Measurements from ENCODE around the gene NLRP6. TPM values are rescaled to one million over a fixed set of nuclear protein-coding genes. Genes with fewer than 3 reads are reported as not detected.
"Not testable (repeated sequence)": the region's sequence is repeated elsewhere in the genome, so short reads cannot be mapped to it uniquely, and the experiment has no call there.

Gene NLRP6
- total RNA-seq, 6 experiments from 2014 or later = not detected

DNA sequence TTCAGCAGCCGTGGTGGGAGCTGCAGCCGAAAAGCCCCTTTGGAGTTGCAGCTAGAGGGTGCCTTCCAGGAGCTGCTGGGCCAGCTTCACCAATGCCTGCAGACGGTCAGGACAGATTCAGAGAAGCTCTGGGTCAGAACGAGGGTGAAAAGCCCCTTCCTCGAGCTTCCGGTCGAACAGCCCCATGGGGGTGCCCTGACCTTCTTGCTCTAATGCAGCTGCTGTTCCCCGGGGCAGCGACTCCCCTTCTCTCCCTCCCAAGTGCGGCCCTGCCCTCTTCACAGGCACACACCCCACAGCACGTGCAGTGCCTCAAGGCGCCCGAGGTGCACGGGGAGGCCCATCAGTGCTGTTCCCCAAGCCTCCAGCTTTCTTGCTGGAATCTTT, 52.1 kb downstream of the NLRP6 start:
- peaks cover 12% of the 10 kb centered on the region for H3K4me1 Mint-ChIP-seq (ENCODE audit: low read depth)
- DNase-seq = no peak
- no peak overlapping the region for H3K27ac Mint-ChIP-seq
- TF ChIP-seq CTCF (IDR thresholded peaks at IDR 0.05) = no peak
- no peaks in the 10 kb centered on the region for H3K9me3 Mint-ChIP-seq
- H3K4me3 Mint-ChIP-seq = no peak overlapping the region
- peaks cover 4% of the 10 kb centered on the region for H3K27me3 Mint-ChIP-seq (ENCODE audit: insufficient read depth)
- H3K36me3 Mint-ChIP-seq (ENCODE audit: low read depth) = no peaks in the 10 kb centered on the region

DNA sequence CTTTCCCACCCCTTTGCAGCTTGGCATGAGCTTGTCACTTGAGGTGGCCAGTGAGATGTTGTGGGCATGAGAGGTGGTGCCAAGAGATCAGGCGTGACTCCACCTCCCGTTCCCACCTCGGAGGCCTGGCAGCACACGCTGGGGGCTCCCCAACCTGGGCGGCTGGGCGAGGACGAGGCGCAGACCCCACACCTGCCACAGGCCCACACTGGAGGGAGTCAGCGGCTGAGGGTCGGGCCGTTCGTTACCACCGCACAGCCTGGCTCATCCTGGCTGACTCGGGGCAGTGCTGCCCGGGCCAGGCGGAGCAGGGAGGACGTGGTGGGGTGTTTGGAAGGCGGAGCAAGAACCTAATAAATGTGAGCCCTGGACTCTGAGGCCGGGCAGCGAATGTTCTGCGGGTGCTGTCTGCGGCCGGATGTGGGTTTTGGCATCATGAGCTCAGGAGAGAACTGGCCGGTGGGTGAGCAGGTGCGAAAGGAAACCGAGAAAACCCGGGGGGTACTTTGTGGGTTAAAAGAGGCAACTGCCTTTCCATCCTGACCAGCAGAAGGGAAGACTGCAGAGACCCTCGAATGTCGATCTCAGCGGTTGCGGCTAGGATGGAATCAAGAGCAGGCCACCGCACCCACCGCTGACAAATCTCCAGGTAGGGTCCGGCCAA, 52.6 kb downstream of the NLRP6 start:
- H3K9me3 Mint-ChIP-seq = no peaks in the 10 kb centered on the region
- no peak overlapping the region for H3K27ac Mint-ChIP-seq
- TF ChIP-seq CTCF (IDR thresholded peaks at IDR 0.05) = no peak
- DNase-seq = no peak
- H3K4me3 Mint-ChIP-seq = no peak overlapping the region
- peaks cover 4% of the 10 kb centered on the region for H3K27me3 Mint-ChIP-seq (ENCODE audit: insufficient read depth)
- H3K4me1 Mint-ChIP-seq (ENCODE audit: low read depth) = peaks cover 12% of the 10 kb centered on the region
- no peaks in the 10 kb centered on the region for H3K36me3 Mint-ChIP-seq (ENCODE audit: low read depth)

GRCh38 chr11:331358-332060, 53.3 kb downstream of the NLRP6 start:
- no peak overlapping the region for H3K4me3 Mint-ChIP-seq
- no peak for TF ChIP-seq CTCF (IDR thresholded peaks at IDR 0.05)
- no peak for DNase-seq
- H3K36me3 Mint-ChIP-seq (ENCODE audit: low read depth) = no peaks in the 10 kb centered on the region
- H3K27ac Mint-ChIP-seq = no peak overlapping the region
- peaks cover 4% of the 10 kb centered on the region for H3K27me3 Mint-ChIP-seq (ENCODE audit: insufficient read depth)
- peaks cover 19% of the 10 kb centered on the region for H3K4me1 Mint-ChIP-seq (ENCODE audit: low read depth)
- H3K9me3 Mint-ChIP-seq = no peaks in the 10 kb centered on the region

GRCh38 chr11:332651-333480, 54.7 kb downstream of the NLRP6 start:
- Mint-ChIP-seq H3K4me1 (ENCODE audit: low read depth) (peaks cover 14% of the 10 kb centered on the region), H3K36me3 (ENCODE audit: low read depth) (no peaks in the 10 kb centered on the region), H3K4me3 (no peak overlapping the region), H3K27ac (no peak overlapping the region), H3K27me3 (ENCODE audit: insufficient read depth) (peaks cover 4% of the 10 kb centered on the region), H3K9me3 (no peaks in the 10 kb centered on the region)
- DNase-seq = no peak
- TF ChIP-seq CTCF (IDR thresholded peaks at IDR 0.05) = no peak

GRCh38 chr11:333616-334263, 55.5 kb downstream of the NLRP6 start:
- not testable (repeated sequence) for H3K27me3 Mint-ChIP-seq (ENCODE audit: insufficient read depth); H3K27ac Mint-ChIP-seq; DNase-seq; H3K4me3 Mint-ChIP-seq; H3K36me3 Mint-ChIP-seq (ENCODE audit: low read depth); H3K9me3 Mint-ChIP-seq
- H3K4me1 Mint-ChIP-seq (ENCODE audit: low read depth) = peaks cover 14% of the 10 kb centered on the region

All from HFFc6 (cell line).